GM19023 (cell line): ENCODE results near the gene NPPA.
"Not testable (repeated sequence)": the region's sequence is repeated elsewhere in the genome, so short reads cannot be mapped to it uniquely, and the experiment has no call there.

Source experiments
- ATAC-seq: cut with Tn5 transposase; IDR thresholded peaks from one replicate; pipeline ENCODE4 v1.9.1; 2021; ENCODE audit warnings: mild to moderate bottlenecking, moderate library complexity; ENCODE audit not compliant: unreplicated experiment

Gene NPPA

GRCh38 chr1:11847667-11848372 is at the start of gene NPPA:
TSS of gene NPPA (minus strand) at chr1:11847783. CDS start at chr1:11847684, 99 bp downstream.
- ATAC-seq = no peak

DNA sequence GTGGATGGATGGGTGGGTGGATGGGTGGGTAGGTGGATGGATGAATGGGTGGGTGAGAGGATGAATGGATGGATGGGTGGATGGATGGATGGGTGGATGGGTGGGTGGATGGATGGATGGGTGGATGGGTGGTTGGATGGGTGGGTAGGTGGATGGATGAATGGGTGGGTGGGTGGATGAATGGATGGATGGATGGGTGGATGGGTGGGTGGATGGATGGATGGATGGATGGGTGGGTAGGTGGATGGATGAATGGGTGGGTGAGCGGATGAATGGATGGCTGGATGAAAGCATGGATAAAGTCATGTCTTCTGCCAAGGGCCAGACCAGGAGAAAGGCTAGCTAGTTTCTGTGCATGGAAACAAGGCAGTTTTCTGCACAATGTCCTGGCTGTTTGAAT is 46.9 kb upstream of the NPPA start:
- ATAC-seq = not testable (repeated sequence)

GRCh38 chr1:11893907-11894251 is 46.3 kb upstream of the NPPA start:
- ATAC-seq = no peak

GRCh38 chr1:11891433-11892186 is 44.0 kb upstream of the NPPA start:
- no peak for ATAC-seq

- ATAC-seq = no peak
These were observed 41.3 kb upstream of the NPPA start for GRCh38 chr1:11888877-11889208.

GRCh38 chr1:11888206-11888876 is 40.8 kb upstream of the NPPA start:
- no peak for ATAC-seq

DNA sequence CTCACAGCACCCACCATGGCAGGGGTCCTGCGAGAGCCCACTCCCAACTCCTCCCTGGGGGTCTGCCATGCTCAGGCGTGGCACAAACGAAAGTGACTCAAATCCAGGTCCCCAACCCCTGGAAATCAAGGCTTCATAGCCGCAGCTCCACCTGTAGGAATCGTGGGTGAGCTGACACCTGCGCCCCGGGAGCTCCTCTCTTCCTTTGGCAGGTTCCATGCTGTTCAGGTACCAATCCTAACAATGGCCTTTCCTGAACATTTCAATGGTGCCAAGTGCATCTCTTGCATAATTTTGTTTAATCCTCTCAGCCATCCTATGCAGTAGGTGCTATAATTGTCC is 40.1 kb upstream of the NPPA start:
- no peak for ATAC-seq

- ATAC-seq = no peak
These were observed 39.5 kb upstream of the NPPA start for GRCh38 chr1:11886986-11887665.

DNA sequence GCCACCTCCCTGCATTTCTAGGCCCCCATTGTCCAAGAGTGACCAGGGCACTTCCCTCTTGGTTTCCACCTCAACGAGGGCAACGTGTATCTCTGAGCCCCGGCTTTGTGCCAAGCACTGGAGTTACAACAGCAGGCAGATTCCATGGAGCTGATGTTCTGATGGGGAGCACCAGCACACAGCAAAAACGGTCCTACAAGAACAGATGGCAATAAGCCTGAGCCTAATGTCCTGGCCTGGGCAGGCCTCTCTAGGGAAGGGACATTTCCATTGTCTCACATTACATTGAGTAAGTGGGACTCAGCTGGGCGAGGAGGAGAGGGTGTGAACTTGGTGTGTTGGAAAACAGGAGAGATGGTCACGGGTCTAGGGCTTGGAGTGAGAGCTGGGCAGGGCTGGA is 38.3 kb upstream of the NPPA start:
- ATAC-seq = no peak

GRCh38 chr1:11882814-11883538 is 35.4 kb upstream of the NPPA start:
- no peak for ATAC-seq

- no peak for ATAC-seq
These were observed 34.3 kb upstream of the NPPA start for GRCh38 chr1:11881749-11882441.

DNA sequence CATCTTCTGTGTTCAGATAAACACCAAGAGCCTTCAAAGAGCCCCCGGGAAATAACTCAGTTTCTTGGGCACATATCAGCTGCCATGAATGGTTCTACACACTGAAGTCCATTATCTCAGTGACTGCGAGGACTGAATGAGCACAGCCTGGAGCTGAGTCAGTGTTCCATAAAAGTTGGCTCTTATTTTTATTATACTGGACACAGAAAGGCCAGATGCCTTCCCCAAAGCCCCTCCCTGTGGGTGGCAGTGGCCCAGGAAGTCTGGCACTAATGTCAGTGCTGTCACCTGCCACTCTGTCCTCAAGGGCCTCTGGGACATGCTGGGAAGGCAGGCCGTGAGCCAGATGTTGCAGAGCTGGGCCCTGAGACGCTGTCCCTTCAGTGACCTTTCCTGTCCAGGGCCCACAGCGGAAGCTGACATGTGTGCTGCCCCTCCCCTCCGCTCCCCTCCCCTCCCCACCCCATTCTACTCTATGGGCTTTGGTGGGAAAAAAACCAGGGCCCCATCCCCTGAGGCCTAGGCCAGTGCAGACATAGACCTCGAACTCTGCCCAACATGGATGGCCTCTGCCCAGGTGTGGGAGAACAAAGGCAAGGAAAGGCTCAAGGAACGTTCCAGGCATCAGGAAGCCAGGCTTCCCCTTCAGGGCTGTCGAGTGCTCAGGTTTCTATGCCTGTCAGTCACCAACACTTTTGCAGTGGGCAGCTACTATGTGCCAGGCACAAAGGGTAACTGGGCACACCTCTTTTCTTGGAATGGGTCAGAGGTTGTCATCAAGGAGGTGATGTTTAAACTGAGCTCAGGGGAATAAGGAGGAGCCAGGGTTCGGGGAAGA is 33.5 kb upstream of the NPPA start:
- ATAC-seq = no peak

DNA sequence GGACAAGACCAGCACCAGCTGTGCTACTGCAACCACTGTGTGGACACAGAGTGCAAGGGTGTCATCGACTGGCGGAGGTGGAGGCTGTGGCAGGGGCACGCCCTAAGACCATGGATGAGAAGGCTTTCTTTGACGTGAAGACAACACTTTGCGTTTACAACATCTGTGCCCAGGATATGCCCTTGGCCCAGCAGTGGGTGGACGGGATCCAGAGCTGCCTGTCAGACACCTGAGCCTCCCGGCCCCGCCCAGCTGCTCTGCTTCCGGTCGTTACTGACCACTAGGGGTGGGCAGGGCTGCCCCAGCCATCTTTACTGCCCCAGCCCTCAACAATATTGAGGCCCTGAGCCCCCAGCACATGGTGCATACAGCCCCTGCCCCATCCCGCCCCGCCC is 32.6 kb upstream of the NPPA start:
- no peak for ATAC-seq

DNA sequence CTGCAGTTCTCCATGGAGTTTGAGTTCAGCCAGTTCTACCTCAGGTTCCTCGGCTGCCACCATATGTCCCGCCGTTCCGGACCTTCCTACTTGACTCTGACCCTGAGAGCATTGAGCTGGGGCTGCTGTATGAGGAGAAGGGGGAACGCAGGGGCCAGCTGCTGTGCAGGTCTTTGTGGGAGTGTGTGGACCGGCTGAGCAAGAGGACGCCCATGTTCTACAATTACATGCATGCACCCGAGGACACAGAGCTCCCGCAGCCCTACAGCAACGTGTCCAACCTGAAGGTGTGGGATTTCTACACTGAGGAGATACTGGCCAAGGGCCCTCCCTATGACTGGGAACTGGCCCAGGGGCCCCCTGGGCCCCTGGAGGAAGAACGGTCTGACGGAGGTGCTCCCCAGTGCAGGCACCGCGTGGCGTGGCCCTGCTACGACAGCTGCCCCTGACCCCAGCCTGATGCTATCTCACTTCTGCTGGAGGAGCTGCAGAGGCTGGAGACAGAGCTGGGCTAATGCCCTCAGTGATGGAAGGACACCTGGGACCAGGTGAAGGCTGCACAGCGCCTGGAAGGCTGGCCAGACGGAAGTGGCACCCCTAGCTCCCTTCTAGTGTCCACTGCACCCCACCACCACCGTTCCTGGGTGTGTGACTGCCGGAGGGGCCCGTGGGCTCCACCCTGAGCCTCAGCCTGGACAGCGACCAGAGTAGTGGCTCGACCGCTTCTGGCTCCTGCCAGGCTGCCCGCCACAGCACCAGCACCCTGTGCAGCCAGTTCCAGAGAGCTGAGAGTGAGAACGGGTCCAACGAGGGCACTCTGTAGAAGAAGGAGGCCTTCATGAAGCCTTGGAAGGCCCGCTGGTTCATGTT is 32.0 kb upstream of the NPPA start:
- no peak for ATAC-seq

DNA sequence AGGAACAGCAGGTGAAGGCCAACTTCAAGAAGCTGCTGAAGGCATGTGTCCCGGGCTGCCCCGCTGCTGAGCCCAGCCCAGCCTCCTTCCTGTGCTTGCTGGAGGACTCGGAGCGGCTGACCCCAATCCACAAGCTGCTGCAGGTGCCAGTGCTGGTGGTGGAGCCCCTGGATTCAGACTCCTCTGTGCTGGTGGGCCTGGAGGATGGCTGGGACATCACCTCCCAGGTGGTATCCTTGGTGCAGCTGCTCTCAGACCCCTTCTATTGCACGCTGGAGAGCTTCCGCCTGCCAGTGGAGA is 31.3 kb upstream of the NPPA start:
- no peak for ATAC-seq

GRCh38 chr1:11878081-11878890 is 30.7 kb upstream of the NPPA start:
- ATAC-seq = no peak

DNA sequence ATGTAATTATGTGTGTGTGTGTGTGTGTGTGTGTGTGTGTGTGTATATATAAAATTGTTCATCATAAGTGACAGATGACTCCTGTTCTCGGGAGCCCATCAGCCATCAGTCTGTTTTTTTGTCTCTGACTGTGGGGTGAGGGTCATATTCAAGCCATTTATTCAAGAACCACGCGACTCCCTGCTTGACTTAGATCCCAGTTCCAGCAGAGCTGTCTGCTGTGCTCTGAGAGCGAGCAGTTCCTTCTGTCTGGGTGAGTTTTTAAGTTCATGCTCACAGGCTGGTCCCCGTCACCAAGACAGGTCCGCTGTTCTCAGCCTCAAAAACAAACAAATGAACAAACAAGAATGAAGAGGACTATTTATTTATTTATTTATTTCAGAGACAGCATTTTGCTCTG is 29.5 kb upstream of the NPPA start:
- ATAC-seq = no peak

GRCh38 chr1:11875094-11875493 is 27.5 kb upstream of the NPPA start:
- no peak for ATAC-seq
